NCI-H1048 (cell line): Measurements from ENCODE around the gene APP.
"Not testable (repeated sequence)": the region's sequence is repeated elsewhere in the genome, so short reads cannot be mapped to it uniquely, and the experiment has no call there.

ENCODE experiments used
- DNase-seq: peaks from one replicate; lab custom pipeline; 2025; lab: John Stamatoyannopoulos, UW

APP gene

GRCh38 chr21:26164311-26164710, 6.3 kb downstream of the APP start:
- DNase-seq = no peak

GRCh38 chr21:26162081-26162480, 8.5 kb downstream of the APP start:
- no peak for DNase-seq

- no peak for DNase-seq
These were observed 10.7 kb downstream of the APP start for GRCh38 chr21:26159869-26160268.

- DNase-seq = no peak
These were observed 12.8 kb downstream of the APP start for GRCh38 chr21:26157801-26158200.

GRCh38 chr21:26154753-26155152, 15.8 kb downstream of the APP start:
- DNase-seq = no peak

GRCh38 chr21:26153758-26154157, 16.8 kb downstream of the APP start:
- DNase-seq = no peak

- DNase-seq = no peak
These were observed 21.7 kb downstream of the APP start for GRCh38 chr21:26148840-26149354.

- DNase-seq = no peak
These were observed 22.3 kb downstream of the APP start for GRCh38 chr21:26148071-26148839.

GRCh38 chr21:26147535-26147934, 23.0 kb downstream of the APP start:
- no peak for DNase-seq

- no peak for DNase-seq
These were observed 23.9 kb downstream of the APP start for GRCh38 chr21:26146681-26147080.

GRCh38 chr21:26144031-26144430, 26.5 kb downstream of the APP start:
- no peak for DNase-seq

- DNase-seq = no peak
These were observed 28.2 kb downstream of the APP start for GRCh38 chr21:26142363-26142762.

- DNase-seq = no peak
These were observed 29.6 kb downstream of the APP start for GRCh38 chr21:26140926-26141325.

GRCh38 chr21:26140164-26140579, 30.4 kb downstream of the APP start:
- no peak for DNase-seq

- DNase-seq = no peak
These were observed 31.8 kb downstream of the APP start for GRCh38 chr21:26138615-26139257.

GRCh38 chr21:26137379-26138060, 33.0 kb downstream of the APP start:
- DNase-seq = no peak

- no peak for DNase-seq
These were observed 33.9 kb downstream of the APP start for GRCh38 chr21:26136671-26137070.

GRCh38 chr21:26135520-26135919, 35.0 kb downstream of the APP start:
- no peak for DNase-seq

- no peak for DNase-seq
These were observed 39.0 kb downstream of the APP start for GRCh38 chr21:26131554-26131953.

GRCh38 chr21:26131053-26131452, 39.5 kb downstream of the APP start:
- DNase-seq = not testable (repeated sequence)

GRCh38 chr21:26130249-26130881, 40.2 kb downstream of the APP start:
- no peak for DNase-seq

GRCh38 chr21:26127918-26128317, 42.7 kb downstream of the APP start:
- DNase-seq = no peak
